Fibroblast of skin of left quadriceps (primary cell): Measurements from ENCODE around the gene SPAST.
"Not testable (repeated sequence)": the region's sequence is repeated elsewhere in the genome, so short reads cannot be mapped to it uniquely, and the experiment has no call there.

Experiments used
- DNase-seq, 2 experiments: peaks; one replicate each; pipeline ENCODE4 v3.0.0-alpha.2; 2013; ENCODE audit warnings: low read depth in 2 of 2

SPAST gene, protein sequence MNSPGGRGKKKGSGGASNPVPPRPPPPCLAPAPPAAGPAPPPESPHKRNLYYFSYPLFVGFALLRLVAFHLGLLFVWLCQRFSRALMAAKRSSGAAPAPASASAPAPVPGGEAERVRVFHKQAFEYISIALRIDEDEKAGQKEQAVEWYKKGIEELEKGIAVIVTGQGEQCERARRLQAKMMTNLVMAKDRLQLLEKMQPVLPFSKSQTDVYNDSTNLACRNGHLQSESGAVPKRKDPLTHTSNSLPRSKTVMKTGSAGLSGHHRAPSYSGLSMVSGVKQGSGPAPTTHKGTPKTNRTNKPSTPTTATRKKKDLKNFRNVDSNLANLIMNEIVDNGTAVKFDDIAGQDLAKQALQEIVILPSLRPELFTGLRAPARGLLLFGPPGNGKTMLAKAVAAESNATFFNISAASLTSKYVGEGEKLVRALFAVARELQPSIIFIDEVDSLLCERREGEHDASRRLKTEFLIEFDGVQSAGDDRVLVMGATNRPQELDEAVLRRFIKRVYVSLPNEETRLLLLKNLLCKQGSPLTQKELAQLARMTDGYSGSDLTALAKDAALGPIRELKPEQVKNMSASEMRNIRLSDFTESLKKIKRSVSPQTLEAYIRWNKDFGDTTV

DNA sequence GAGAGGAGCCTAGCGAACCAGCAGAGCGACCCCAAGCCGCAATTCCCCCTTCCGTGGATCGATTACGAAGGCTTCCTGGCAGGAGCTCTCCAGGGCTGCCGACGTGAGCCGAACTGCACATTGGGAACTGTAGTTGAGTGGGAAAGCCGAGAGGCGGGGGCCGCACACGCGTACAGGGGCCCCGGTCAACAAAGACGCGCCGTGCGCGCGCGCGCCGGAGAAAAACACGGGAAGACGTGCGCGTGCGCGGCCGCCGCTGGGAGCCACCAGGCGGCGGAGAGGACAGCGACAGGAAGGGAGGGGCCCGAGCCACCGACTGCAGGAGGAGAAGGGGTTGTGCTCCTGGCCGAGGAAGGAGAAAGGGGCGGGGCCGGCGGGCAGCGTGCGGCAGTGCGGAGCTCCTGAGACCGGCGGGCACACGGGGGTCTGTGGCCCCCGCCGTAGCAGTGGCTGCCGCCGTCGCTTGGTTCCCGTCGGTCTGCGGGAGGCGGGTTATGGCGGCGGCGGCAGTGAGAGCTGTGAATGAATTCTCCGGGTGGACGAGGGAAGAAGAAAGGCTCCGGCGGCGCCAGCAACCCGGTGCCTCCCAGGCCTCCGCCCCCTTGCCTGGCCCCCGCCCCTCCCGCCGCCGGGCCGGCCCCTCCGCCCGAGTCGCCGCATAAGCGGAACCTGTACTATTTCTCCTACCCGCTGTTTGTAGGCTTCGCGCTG lies at the start of gene SPAST:
Gene SPAST (plus strand): TSS at position 247 of the 711 bp plus-strand sequence. CDS start 276 bp downstream, at position 523.
- peak; percentile 91 to 93 for DNase-seq

DNA sequence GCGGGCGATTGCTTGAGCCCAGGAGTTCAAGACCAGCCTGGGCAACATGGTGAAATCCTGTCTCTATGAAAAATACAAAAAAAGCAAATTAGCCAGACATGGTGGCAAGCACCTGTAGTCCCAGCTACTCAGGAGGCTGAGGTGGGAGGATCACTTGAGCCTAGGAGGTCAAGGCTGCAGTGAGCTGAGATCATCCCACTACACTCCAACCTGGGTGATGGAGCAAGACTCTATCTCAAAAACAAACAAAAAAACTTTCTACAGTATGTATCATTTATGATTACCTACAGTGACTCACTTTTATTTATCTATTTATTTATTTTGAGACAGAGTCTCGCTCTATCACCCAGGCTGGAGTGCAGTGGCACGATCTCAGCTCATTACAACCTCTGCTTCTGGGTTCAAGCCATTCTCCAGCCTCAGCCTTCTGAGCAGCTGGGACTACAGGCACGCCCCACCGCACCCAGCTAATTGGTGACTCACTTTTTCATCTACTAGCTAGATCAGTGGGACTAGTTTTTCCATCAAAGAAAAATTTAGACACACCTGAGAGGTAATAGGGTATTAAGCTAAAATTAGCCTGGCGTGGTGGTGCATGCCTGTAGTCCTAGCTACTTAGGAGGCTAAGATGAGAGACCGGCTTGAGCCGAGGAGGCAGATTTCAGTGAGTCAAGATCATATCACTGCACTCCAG lies 44.4 kb upstream of the SPAST start:
- DNase-seq: not testable (repeated sequence)

DNA sequence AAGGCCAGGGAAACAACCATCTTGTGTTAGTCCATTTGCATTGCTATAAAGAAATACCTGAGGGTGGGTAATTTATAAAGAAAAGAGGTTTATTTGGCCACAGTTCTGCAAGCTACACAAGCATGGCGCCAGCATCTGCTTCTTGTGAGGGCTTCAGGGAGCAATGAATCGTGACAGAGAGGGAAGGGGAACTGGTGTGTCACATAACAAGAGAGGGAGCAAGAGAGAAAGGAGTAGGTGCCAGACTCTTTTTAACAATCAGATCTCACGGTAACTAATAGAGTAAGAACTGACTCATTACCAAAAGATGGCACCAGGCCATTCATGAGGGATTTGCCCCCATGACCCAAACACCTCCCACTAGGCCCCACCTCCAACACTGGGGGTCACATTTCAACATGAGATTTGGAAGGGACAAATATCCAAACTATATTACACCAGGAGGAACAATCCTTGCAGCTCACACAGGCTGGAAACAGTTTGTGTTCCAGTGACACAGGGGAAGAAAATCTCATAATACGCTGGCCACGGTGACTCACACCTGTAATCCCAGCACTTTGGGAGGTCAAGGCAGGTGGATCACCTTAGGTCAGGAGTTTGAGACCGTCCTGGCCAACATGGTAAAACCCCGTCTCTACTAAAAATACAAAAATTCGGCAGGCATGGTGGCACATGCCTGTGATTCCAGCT lies 29.0 kb upstream of the SPAST start:
- not testable (repeated sequence) for DNase-seq

DNA sequence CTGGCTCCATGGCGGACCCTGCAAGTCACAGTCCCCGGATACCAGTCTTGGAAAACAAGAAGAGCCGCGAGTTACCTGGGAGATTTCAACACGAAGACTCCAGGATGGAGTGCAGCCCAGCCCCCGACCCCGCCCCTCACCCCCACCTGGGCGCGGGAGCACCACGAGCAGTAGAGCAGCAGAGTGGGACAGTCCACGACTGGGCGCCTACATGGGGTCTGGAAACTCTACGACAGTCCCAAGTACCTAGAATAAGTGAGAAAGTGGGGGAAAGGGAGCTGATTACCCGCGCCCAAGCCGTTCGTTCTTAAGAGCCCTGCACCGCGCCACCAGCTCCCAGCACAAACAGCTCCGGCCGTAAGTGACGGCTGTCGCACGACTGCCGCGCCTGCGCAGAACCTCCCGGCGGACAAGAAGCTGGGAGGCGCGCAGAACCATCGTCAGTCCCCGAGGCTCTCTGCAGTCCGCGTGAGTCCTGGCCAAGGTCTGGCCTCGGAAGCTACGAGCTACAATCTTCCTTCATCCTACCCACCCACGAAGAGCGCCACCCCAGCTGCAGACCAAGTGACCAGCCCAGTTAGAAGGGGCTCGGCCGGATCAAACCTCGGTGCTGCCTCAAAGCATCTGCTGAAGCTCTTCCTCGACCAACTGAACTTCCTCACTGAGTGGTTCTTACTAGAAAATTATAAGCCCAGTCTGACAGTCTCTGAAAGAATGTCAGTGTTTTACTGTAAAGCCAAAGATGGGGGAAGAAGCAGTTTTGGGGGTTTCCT lies 23.7 kb upstream of the SPAST start, which contains the start of gene DPY30:
Gene DPY30 (minus strand): TSS at position 359 of the 773 bp plus-strand sequence. CDS start 349 bp downstream, at position 10.
- DNase-seq: peak; percentile 74 to 76

DNA sequence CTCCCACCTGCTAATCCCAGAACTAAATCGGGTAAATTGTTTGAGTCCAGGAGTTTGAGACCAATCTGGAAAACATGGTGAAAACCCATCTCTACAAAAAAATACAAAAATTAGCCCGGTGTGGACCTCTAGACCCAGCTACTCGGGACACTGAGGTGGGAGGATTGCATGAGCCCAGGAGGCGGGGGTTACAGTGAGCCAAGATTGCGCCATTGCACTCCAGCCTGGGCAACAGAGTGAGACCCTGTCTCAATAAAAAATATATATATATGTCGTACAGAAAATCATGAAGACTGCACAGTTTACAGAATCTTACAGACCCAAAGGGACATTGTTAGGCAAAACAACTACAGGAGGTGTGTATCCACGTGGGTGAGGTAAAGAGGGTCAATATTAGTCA lies 19.8 kb upstream of the SPAST start:
- no peak for DNase-seq

DNA sequence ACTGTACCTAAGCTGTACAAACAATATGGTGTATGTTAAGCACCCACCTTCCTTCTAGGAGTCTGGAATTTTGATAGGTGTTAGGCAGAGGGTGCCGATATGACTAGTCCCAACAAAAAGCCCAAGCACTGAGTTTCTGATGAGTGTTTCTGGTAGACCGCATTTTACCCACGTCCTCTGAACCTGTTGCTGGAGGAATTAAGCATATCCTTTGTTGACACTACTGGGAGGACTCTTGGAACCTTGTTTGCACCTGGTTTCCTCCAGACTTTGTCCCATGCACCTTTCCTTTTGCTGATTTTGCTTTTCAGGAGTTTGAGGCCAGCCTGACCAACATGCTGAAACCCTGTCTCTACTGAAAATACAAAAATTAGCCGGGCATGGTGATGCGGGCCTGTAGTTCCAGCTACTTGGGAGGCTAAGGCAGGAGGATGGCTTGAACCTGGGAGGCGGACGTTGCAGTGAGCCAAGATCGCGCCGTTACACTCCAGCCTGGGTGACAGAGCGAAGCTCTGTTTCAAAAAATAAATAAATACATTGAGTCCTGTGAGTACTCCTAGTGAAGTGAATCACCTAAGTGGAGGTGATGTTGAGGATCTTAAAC lies 11.4 kb upstream of the SPAST start:
- no peak for DNase-seq

DNA sequence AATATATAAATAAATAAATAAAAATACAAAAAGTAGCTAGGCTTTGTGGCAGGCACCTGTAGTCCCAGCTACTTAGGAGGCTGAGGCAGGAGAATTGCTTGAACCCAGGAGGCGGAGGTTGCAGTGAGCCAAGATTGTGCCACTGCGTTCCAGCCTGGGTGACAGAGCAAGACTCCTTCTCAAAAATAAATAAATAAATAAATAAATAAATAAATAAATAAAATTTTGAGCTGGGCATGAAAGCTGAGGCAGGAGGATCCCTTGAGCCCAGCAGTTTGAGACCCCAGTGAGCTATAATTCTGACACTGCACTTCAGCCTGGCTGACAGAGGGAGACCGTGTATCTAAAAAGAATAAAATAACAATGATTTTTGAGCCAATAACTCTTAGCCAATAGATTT lies 8.8 kb upstream of the SPAST start:
- not testable (repeated sequence) for DNase-seq

DNA sequence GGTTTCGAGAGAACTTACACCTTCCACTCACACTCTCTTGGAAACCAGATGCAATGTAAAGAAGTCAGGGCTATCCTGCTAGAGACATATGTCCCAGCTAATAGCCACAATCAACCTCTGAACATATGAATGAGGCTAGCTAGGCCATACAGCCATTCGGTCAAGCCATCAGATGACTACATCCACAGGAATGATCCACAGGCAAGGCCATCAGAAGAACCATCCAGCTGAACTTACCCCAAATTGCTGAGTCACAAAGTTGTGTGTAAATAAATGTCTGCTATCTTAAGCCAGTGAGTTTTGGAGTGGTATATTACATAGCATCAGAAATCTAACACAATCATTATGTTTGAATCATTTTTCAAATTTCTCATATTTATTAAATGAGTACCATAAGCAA lies 5.2 kb upstream of the SPAST start:
- DNase-seq: no peak

DNA sequence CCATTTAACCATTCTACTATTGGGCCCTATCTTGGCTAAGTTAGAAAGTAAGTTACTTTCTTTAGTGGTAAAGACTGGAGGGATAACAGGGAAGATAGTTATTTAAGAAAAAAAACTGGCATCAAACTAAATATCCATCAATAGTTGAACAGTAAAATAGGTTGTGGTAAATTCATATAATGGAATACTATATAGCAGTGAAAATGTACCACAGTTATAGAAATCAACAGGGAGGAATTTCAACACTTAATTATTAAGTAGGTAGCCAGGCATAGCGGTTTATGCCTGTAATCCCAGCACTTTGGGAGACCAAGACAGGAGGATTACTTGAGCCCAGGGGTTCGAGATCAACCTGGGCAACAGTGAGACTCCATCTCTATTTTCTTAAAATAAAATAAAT lies 3.1 kb upstream of the SPAST start:
- DNase-seq: no peak

DNA sequence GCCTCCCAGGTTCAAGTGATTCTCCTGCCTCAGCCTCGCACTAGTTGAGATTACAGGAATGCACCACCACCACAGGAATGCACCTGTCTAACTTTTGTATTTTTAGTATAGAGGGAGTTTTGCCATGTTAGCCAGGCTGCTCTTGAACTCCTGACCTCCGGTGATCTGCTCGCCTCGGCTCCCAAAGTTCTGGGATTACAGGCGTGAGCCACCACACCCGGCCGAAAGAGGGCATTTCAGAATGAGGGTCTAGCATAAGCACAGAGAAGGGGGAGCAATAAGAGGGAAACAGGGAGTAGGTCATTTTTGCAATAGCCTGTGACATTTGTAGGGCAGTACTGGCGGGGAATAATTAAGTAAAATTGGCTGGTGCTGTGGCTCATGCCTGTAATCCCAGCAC lies 1.9 kb upstream of the SPAST start:
- DNase-seq: no peak

DNA sequence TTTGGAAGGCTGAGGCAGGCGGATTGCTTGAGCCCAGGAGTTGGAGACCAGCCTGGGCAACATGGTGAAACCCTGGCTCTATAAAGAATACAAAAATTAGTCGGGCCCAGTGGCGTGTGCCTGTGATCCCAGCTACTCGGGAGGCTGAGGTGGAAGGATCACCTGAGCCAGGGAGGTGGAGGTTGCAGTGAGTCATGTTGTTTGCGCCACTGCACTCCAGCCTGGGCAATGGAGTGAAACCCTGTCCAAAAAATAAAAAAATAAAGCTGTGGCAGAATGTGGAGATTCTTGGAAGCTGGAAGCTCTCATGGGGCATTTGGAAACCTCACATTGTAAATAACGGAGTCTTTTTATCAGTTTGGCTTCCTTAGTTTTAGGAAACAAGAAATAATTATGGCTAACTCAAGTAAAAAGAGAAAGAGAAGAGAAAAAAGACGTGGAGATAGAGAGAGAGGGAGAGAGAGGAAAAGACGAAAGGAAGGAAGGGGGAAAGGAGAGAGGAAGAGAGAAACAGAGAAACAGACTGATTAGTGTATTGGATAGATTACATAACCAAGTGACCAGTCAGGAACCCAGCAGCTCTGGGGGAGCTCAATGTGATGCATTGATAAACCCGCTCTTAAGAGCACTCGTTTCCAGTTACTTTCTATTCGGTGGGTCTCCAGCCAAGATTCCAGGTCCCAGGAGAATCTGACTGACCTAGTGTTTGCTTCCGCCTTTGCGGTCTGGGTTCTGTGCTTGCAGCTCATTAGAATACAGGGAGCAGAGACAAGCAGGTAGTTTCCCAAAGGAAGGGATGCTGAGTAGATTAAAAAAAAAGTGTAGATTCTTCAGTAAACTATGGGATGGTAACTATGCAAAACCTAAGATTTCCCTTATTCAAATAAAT lies 1.1 kb upstream of the SPAST start:
- DNase-seq: peak in 1 of 2 experiments; percentile 9

DNA sequence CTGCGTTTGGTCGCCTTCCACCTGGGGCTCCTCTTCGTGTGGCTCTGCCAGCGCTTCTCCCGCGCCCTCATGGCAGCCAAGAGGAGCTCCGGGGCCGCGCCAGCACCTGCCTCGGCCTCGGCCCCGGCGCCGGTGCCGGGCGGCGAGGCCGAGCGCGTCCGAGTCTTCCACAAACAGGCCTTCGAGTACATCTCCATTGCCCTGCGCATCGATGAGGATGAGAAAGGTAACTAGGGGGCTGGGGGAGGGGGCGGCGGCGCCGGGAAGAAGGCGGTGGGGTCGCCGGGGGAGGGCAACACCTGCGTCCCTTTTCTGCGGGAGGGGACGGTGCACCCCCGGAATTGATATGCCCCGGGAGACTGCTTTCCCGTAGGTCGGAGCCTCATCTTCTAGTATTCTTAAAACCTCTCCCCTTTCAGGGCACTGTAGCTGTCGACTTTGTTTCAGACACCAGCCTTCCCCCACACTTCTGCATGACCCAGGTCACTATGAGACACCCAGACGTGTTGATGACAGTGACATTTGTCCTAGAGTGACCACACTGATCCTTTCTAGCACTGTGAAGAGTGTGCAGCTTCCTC lies 755 bp downstream of the SPAST start:
- DNase-seq: no peak

DNA sequence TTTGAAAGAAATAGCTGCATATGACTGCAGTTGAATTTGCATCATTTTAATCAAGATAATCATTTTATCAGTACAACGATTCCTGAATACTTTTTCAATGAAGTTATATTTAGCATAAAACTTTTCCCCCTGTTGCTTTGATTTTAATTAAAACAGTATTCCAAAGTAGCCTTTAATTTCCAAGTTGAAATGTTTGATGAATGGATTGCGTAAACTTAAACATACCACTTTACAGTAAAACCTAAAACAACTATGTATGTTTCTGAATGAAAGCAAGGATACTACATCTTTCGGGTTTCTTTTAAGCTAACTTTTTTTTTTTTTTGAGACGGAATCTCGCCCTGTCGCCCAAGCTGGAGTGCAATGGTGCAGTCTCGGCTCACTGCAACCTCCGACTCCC lies 1.4 kb downstream of the SPAST start:
- DNase-seq: no peak

DNA sequence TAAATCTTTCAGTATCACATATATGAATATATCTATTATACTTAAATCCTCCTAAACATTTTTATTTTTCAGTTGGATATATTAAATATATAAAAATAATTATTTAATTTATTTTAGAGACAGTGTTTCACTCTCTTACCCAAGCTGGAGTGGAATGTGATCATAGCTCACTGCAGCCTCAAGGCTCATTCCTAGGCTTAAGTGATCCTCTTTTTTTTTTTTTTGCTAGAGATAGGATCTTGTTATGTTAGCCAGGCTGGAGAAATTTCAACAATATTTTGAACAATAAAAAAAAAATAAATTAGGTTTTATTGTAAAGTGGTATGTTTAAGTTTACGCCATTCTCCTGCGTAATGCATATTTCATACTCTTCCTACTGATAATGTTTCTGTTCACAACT lies 4.2 kb downstream of the SPAST start:
- DNase-seq: no peak

DNA sequence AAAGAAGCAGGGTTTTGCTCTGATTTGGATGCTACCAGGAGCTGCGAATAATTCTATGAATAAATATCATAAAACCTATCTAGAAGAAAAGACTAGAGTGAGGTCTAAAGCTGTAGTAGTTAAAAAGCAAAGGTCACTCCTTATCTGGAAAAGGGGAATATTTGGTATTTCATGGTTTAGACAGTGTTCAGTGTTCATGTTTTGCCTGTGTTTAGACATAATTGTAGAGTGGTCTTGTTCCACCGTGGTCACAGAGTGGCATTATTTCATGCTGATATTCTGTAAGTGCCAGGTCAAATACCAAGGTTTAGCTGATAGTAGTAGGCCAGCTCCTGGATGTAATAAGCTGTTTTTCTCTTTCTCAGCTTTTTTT lies 10.8 kb downstream of the SPAST start:
- DNase-seq: no peak

DNA sequence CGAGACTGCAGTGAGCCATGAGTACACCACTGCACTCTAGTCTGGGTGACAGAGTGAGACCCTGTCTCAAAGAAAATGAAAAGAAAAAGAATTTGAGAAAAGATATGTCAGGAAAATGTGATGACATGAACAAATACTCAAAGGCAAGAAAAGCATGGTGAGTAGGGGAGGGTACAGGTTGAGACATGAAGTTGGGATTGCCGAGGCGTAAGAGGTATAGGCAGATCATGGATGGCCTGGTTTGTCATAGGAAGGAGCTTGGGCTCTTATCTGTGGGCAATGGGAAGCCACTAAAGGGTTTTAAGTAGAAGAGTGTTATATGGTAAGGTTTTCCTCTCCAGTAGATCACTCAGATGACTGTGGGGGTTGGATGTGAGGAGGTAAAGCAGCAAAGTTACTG lies 32.3 kb downstream of the SPAST start:
- no peak for DNase-seq

DNA sequence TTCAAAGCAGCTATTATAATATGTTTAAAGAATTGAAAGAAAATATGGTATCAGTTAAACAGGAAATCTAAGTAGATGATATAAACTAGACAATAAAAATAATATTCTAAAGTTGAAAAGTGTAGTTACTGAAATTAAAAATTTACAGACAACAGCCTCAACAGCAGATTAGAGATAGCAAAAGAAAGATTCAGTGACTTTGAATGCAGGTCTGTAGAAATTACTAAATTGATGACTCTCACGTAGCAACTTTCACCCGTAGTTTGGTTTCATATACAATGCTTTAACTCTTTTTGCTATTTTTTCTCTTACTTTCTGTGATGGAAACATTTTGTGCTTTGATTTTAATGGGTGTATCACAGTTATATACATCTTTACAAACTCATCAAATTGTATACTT lies 44.8 kb downstream of the SPAST start:
- no peak for DNase-seq

DNA sequence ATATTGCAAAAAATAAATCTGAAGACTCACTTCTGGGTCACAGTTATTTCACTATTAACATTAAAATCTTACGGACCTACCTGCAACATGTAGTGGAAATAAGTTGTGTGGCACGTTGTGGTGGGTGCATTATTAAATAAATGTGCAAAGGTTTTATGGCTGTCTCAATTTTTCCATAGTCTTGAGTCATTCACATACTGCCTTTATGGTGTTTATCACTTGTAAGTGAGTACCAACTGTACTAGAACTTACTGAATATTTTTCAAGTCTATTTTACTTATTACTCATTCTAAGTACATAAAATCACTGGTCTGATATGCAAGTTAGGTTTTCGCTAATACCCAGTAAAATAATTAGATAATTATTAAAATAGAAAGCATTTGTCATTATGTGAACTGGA lies 54.7 kb downstream of the SPAST start:
- no peak for DNase-seq

DNA sequence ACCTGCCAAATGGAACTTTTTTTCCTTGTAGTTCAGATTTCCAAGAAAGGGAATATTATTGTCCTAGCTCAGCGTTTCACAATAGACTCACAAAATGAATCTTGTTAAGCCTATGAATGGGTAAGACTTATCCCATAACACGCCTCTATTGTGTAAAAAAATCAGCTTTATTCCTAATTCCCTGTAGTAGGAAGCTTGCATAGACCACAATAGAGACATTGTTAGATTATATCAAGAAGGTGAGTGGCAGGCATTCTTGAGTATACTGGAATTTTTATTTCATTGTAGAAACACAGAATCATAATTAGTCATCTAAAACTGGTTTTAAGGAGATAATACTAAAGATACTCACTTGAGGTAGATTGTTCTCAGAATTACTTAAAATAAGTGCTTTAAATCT lies 55.8 kb downstream of the SPAST start:
- DNase-seq: no peak
